Measurements from ENCODE around the gene ACSF3. TPM values are rescaled to one million over a fixed set of nuclear protein-coding genes. Genes with fewer than 3 reads are reported as not detected.

ACSF3 gene
- total and polyA plus RNA-seq, 2 of the 4 experiments (the other 2 are of a cell fraction): 9.5 to 14.2 TPM

GRCh38 chr16:89159850-89160354 is 66.2 kb downstream of the ACSF3 start:
- POLR2A ChIA-PET (ENCODE audit: unreplicated experiment): no interaction called here
- WGBS, 2 experiments (ENCODE audit: extremely low coverage in 2 of 2, insufficient read length in 1 of 2): 80% methylated on average over 4 of the region's 20 CpGs; no CpG with 5 or more reads in 1 of the 2 experiments
- intact Hi-C loops (cut with micrococcal nuclease): no loop called here

More at GRCh38 chr16:89159850-89160354, 66.2 kb downstream of the ACSF3 start:
- Histone ChIP-seq H2AK5ac (ENCODE audit: low read depth, low read length) (no peak overlapping the region), H2BK20ac (ENCODE audit: low read depth, low read length) (no peak overlapping the region), H3K4me2 (ENCODE audit: low read depth, low read length) (no peak overlapping the region), H3K4ac (ENCODE audit: low read depth, low read length) (no peak overlapping the region), H3K14ac (replicated peaks; ENCODE audit: low read depth, low read length) (no peak overlapping the region), H2BK15ac (ENCODE audit: low read depth, low read length) (no peak overlapping the region), H2AK9ac (replicated peaks; ENCODE audit: low read depth, low read length, poor library complexity) (no peak overlapping the region), H3K4me3 (ENCODE audit: insufficient read depth, low read depth, low read length) (no peak overlapping the region), H3K79me1 (ENCODE audit: low read depth in 1 of 2, low read length in 2 of 2) (no peaks in the 10 kb centered on the region), H2BK120ac (ENCODE audit: low read depth, low read length) (no peak overlapping the region), H3K56ac (ENCODE audit: extremely low read depth, insufficient read depth, low read length) (no peak overlapping the region), H2AFZ (replicated peaks; ENCODE audit: low read length, poor library complexity) (no peak overlapping the region), H4K8ac (ENCODE audit: low read depth in 2 of 2, low read length in 2 of 2) (no peak overlapping the region), H3K9ac (ENCODE audit: low read depth, low read length) (no peak overlapping the region), H4K91ac (ENCODE audit: insufficient read depth, low read depth, low read length) (no peak overlapping the region), H3K27ac (ENCODE audit: insufficient read depth, low read length) (no peak overlapping the region), H3K23ac (ENCODE audit: low read depth, low read length) (no peak overlapping the region), H3K18ac (ENCODE audit: low read depth, low read length) (no peak overlapping the region), H4K20me1 (ENCODE audit: insufficient read depth, low read length) (0 out of 2 replicates have a peak, but pooled peaks cover 3% of the 10 kb centered on the region), H3K4me1 (ENCODE audit: control insufficient read depth, insufficient read depth, low read length) (peaks cover 7% of the 10 kb centered on the region), H3K9me3 (ENCODE audit: control insufficient read depth, insufficient read depth, low read length) (no peaks in the 10 kb centered on the region), H3K9me1 (ENCODE audit: insufficient read depth, low read length) (no peaks in the 10 kb centered on the region), H3K27me3 (ENCODE audit: control insufficient read depth, insufficient read depth, low read length) (peaks cover 4% of the 10 kb centered on the region), H2BK5ac (ENCODE audit: low read depth, low read length, poor library complexity, severe bottlenecking) (no peak overlapping the region), H3K36me3 (ENCODE audit: control insufficient read depth, insufficient read depth, low read length) (no peaks in the 10 kb centered on the region), H4K5ac (ENCODE audit: low read depth, low read length) (no peak overlapping the region)
- CTCF ChIA-PET: no interaction called here
- no peak for ATAC-seq (ENCODE audit: low read depth)
- in situ Hi-C loops (cut with MboI; ENCODE audit: low sequenced_read_pairs): loop anchor here (10.0 kb wide), 1 partner anchor 415 kb away; no protein-coding TSS in a partner anchor
- no peak for TF ChIP-seq SMC3 (IDR thresholded peaks at IDR 0.05; ENCODE audit: low read depth, low read length)
- TF ChIP-seq, protein P1, sequence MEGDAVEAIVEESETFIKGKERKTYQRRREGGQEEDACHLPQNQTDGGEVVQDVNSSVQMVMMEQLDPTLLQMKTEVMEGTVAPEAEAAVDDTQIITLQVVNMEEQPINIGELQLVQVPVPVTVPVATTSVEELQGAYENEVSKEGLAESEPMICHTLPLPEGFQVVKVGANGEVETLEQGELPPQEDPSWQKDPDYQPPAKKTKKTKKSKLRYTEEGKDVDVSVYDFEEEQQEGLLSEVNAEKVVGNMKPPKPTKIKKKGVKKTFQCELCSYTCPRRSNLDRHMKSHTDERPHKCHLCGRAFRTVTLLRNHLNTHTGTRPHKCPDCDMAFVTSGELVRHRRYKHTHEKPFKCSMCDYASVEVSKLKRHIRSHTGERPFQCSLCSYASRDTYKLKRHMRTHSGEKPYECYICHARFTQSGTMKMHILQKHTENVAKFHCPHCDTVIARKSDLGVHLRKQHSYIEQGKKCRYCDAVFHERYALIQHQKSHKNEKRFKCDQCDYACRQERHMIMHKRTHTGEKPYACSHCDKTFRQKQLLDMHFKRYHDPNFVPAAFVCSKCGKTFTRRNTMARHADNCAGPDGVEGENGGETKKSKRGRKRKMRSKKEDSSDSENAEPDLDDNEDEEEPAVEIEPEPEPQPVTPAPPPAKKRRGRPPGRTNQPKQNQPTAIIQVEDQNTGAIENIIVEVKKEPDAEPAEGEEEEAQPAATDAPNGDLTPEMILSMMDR (conservative IDR thresholded peaks at IDR 0.05; ENCODE audit: low read depth, low read length): no peak
- no peak for TF ChIP-seq FOS (IDR thresholded peaks at IDR 0.05; ENCODE audit: low read depth, low read length)
- no peak for TF ChIP-seq MXI1 (IDR thresholded peaks at IDR 0.05; ENCODE audit: borderline replicate concordance, low read depth, low read length)
- TF ChIP-seq CEBPB (IDR thresholded peaks at IDR 0.05; ENCODE audit: low read depth, low read length): no peak
- TF ChIP-seq BHLHE40 (IDR thresholded peaks at IDR 0.05; ENCODE audit: low read depth, low read length): no peak
- no peak for TF ChIP-seq NFE2L2 (IDR thresholded peaks at IDR 0.05; ENCODE audit: low read depth, low read length)
- TF ChIP-seq RAD21 (IDR thresholded peaks at IDR 0.05; ENCODE audit: low read length): no peak
- no peak for TF ChIP-seq ELK1 (IDR thresholded peaks at IDR 0.05; ENCODE audit: borderline replicate concordance, low read depth, low read length)
- no peak for TF ChIP-seq RFX5 (IDR thresholded peaks at IDR 0.05; ENCODE audit: low read depth, low read length)
- no peak for TF ChIP-seq MAFK (IDR thresholded peaks at IDR 0.05; ENCODE audit: low read depth, low read length)
- TF ChIP-seq MAZ (IDR thresholded peaks at IDR 0.05; ENCODE audit: borderline replicate concordance, low read depth, low read length): no peak
- no peak for TF ChIP-seq CHD1 (IDR thresholded peaks at IDR 0.05; ENCODE audit: low read depth, low read length)
- no peak for TF ChIP-seq USF2 (IDR thresholded peaks at IDR 0.05; ENCODE audit: low read depth, low read length)
- no peak for TF ChIP-seq RCOR1 (IDR thresholded peaks at IDR 0.05; ENCODE audit: insufficient replicate concordance, low read length)
- TF ChIP-seq POLR2A (IDR thresholded peaks at IDR 0.05; ENCODE audit: low read depth, low read length): no peak
- no peak for DNase-seq
- no TSS peak for BruUV-seq (replicated peaks)
- dilution Hi-C loops (cut with HindIII; ENCODE audit: low sequenced_read_pairs, unreplicated experiment): no loop called here
